ENCODE measurements around the gene SINHCAF. TPM values are rescaled to one million over a fixed set of nuclear protein-coding genes. Genes with fewer than 3 reads are reported as not detected.

The SINHCAF gene
- total and polyA plus RNA-seq, 2 of the 8 experiments (the other 6 are each of a cell fraction or from before 2014, with no cell fraction given) = 138 to 576 TPM

- Histone ChIP-seq H4K91ac (replicated peaks; ENCODE audit: insufficient read length, low read length) (no peak overlapping the region), H2BK20ac (ENCODE audit: low read length) (no peak overlapping the region), H2AK5ac (ENCODE audit: low read depth, low read length) (no peak overlapping the region), H4K8ac (ENCODE audit: extremely low read depth, insufficient read depth, low read length) (no peak overlapping the region), H3K4me1 (replicated peaks in 1 of 4; ENCODE audit: control insufficient read depth in 3 of 4, insufficient read depth in 4 of 4, low read length in 3 of 4) (peaks cover 0 to 18% (median 5%) of the 10 kb centered on the region in 4 experiments; a peak in 3 of 7 replicates), H2BK120ac (replicated peaks; ENCODE audit: low read depth, low read length) (no peak overlapping the region), H3K14ac (ENCODE audit: insufficient read length) (no peak overlapping the region), H3K36me3 (ENCODE audit: control insufficient read depth in 2 of 4, insufficient read depth in 4 of 4, low read length in 3 of 4) (peaks cover 22 to 82% (median 62%) of the 10 kb centered on the region in 4 experiments), H3K4ac (replicated peaks; ENCODE audit: insufficient read length, low read depth, low read length) (no peak overlapping the region), H3K27ac (ENCODE audit: low read depth, low read length) (no peak overlapping the region), H3K79me1 (ENCODE audit: low read depth, low read length) (peaks cover 12% of the 10 kb centered on the region), H3K23me2 (ENCODE audit: low read depth, low read length) (no peaks in the 10 kb centered on the region), H3K79me2 (ENCODE audit: control insufficient read depth in 1 of 2, insufficient read depth in 2 of 2, low read length in 2 of 2) (peaks cover 80 to 99% of the 10 kb centered on the region in 2 experiments), H3K56ac (replicated peaks; ENCODE audit: insufficient read length, low read depth, low read length) (no peak overlapping the region), H3K18ac (ENCODE audit: extremely low read depth, low read length) (no peak overlapping the region), H3K9me3 (ENCODE audit: insufficient read depth in 2 of 2, low read depth in 1 of 2, low read length in 1 of 2) (no peaks in the 10 kb centered on the region), H2BK15ac (ENCODE audit: low read length) (no peak overlapping the region), H3K27me3 (replicated peaks in 1 of 4; ENCODE audit: control insufficient read depth in 3 of 4, extremely low read depth in 1 of 4, insufficient read depth in 3 of 4, low read length in 3 of 4) (no peaks in the 10 kb centered on the region), H4K5ac (ENCODE audit: insufficient read length, low read depth, low read length) (no peak overlapping the region), H3K23ac (ENCODE audit: insufficient read length) (no peak overlapping the region), H3K4me3 (ENCODE audit: extremely low read depth in 1 of 4, insufficient read depth in 2 of 4, low read depth in 3 of 4, low read length in 4 of 4) (no peak overlapping the region), H2BK5ac (ENCODE audit: low read depth, low read length) (no peak overlapping the region), H2AFZ (ENCODE audit: low read length) (no peak overlapping the region), H3K9ac (replicated peaks in 1 of 4; ENCODE audit: extremely low read depth in 1 of 4, low read depth in 3 of 4, low read length in 3 of 4) (no peak overlapping the region), H3K4me2 (ENCODE audit: insufficient read depth in 1 of 2, low read depth in 2 of 2, low read length in 2 of 2) (no peak overlapping the region), H2BK12ac (ENCODE audit: low read depth, low read length) (no peak overlapping the region), H4K20me1 (replicated peaks in 1 of 2; ENCODE audit: control insufficient read depth in 1 of 2, insufficient read depth in 2 of 2, low read length in 2 of 2) (peaks cover 48 to 54% of the 10 kb centered on the region in 2 experiments)
- POLR2A ChIA-PET (ENCODE audit: partially characterized antibody) = interaction anchor here (0.6 to 4.5 kb wide), 7 partner anchors 9 to 498 kb away, joined by 3 to 21 read pairs (median 4); no protein-coding TSS in a partner anchor
- DNase-seq (ENCODE audit: low read depth in 1 of 2, low spot score in 2 of 2) (no peak), FAIRE-seq (no peak)
- peak in 1 of 2 experiments; percentile 18; a peak in 1 of 3 replicates for TF ChIP-seq POLR2A (IDR thresholded peaks at IDR 0.05; ENCODE audit: control extremely low read depth in 1 of 2, low read depth in 2 of 2, low read length in 2 of 2)
- no peak for TF ChIP-seq USF2 (IDR thresholded peaks at IDR 0.05; ENCODE audit: low read length)
- TF ChIP-seq ASH2L (IDR thresholded peaks at IDR 0.05; ENCODE audit: low read length) = no peak
- TF ChIP-seq RXRA (IDR thresholded peaks at IDR 0.05; ENCODE audit: insufficient read depth, low read depth, low read length) = no peak
- WGBS, 2 experiments (ENCODE audit: extremely low coverage in 1 of 2, insufficient coverage in 1 of 2, insufficient read length in 1 of 2, insufficient replicate concordance in 2 of 2, low coverage in 1 of 2, low lambda C conversion rate in 2 of 2, missing lambda C conversion rate in 1 of 2) = 90% methylated on average over 2 of the region's 2 CpGs; no CpG with 5 or more reads in 1 of the 2 experiments
- CTCF ChIA-PET (ENCODE audit: partially characterized antibody) = interaction anchor here (0.8 to 1.6 kb wide), 3 partner anchors 15 to 40 kb away, joined by 3 to 4 read pairs (median 3); no protein-coding TSS in a partner anchor
These were observed 24.6 kb downstream of the SINHCAF start for GRCh38 chr12:31301311-31301710.
